HG02870 (cell line): ENCODE measurements around the gene HIBADH.

ENCODE experiments used
- ATAC-seq: cut with Tn5 transposase; IDR thresholded peaks from one replicate; pipeline ENCODE4 v1.9.1; 2021; ENCODE audit warnings: mild to moderate bottlenecking, moderate library complexity; ENCODE audit not compliant: unreplicated experiment

The HIBADH gene

GRCh38 chr7:27553273-27553672, 109.4 kb downstream of the HIBADH start:
- ATAC-seq: no peak

- ATAC-seq: no peak
Measured at GRCh38 chr7:27551803-27552400, 110.8 kb downstream of the HIBADH start.

GRCh38 chr7:27549606-27550005, 113.1 kb downstream of the HIBADH start:
- no peak for ATAC-seq

GRCh38 chr7:27548304-27548703, 114.4 kb downstream of the HIBADH start:
- no peak for ATAC-seq

- ATAC-seq: no peak
Measured at GRCh38 chr7:27547401-27547800, 115.3 kb downstream of the HIBADH start.

GRCh38 chr7:27546610-27547009, 116.1 kb downstream of the HIBADH start:
- ATAC-seq: no peak

GRCh38 chr7:27535795-27536194, 126.9 kb downstream of the HIBADH start:
- no peak for ATAC-seq

GRCh38 chr7:27533652-27534081, 129.0 kb downstream of the HIBADH start:
- no peak for ATAC-seq

GRCh38 chr7:27532314-27532713, 130.4 kb downstream of the HIBADH start:
- ATAC-seq: no peak

- ATAC-seq: no peak
Measured at GRCh38 chr7:27527348-27527714, 135.4 kb downstream of the HIBADH start.

GRCh38 chr7:27526611-27527347, 135.9 kb downstream of the HIBADH start:
- ATAC-seq: no peak

- ATAC-seq: no peak
Measured at GRCh38 chr7:27526131-27526530, 136.6 kb downstream of the HIBADH start.

GRCh38 chr7:27523321-27523720, 139.4 kb downstream of the HIBADH start:
- no peak for ATAC-seq

- no peak for ATAC-seq
Measured at GRCh38 chr7:27522566-27522965, 140.1 kb downstream of the HIBADH start.

- ATAC-seq: no peak
Measured at GRCh38 chr7:27520815-27521790, 141.6 kb downstream of the HIBADH start.

- ATAC-seq: no peak
Measured at GRCh38 chr7:27519793-27520469, 142.8 kb downstream of the HIBADH start.

- no peak for ATAC-seq
Measured at GRCh38 chr7:27518561-27519350, 143.9 kb downstream of the HIBADH start.

GRCh38 chr7:27516421-27516820, 146.3 kb downstream of the HIBADH start:
- ATAC-seq: no peak

- ATAC-seq: no peak
Measured at GRCh38 chr7:27515933-27516332, 146.8 kb downstream of the HIBADH start.

- no peak for ATAC-seq
Measured at GRCh38 chr7:27514861-27515260, 147.8 kb downstream of the HIBADH start.
